Colonic mucosa (tissue), 4 donors: ENCODE data around the gene VPS13C. TPM values are rescaled to one million over a fixed set of nuclear protein-coding genes. Genes with fewer than 3 reads are reported as not detected.
"Not testable (repeated sequence)": the region's sequence is repeated elsewhere in the genome, so short reads cannot be mapped to it uniquely, and the experiment has no call there.

ENCODE experiments used
- DNase-seq: peaks from one replicate; pipeline ENCODE4 v3.0.0-alpha.2; 2020
- H3K27ac ChIP-seq: fragments of 200-600 bp; one replicate; pipeline ENCODE4 v1.8.0; 2021
- H3K27me3 ChIP-seq: fragments of 200-600 bp; one replicate; pipeline ENCODE4 v1.8.0; 2021
- H3K36me3 ChIP-seq: fragments of 200-600 bp; one replicate; pipeline ENCODE4 v1.8.0; 2021
- H3K4me1 ChIP-seq: fragments of 200-600 bp; one replicate; pipeline ENCODE4 v1.8.0; 2021; ENCODE audit warnings: mild to moderate bottlenecking
- H3K4me3 ChIP-seq: fragments of 200-600 bp; one replicate; pipeline ENCODE4 v1.8.0; 2021
- H3K9ac ChIP-seq, 2 donors: one replicate each; pipeline ENCODE4 v1.7.0; 2013; ENCODE audit warnings: control low read depth in 2 of 2, low read depth in 2 of 2, low read length in 2 of 2
- H3K9me3 ChIP-seq: fragments of 200-600 bp; one replicate; pipeline ENCODE4 v1.8.0; 2021
- CTCF ChIP-seq: fragments of 200-600 bp; IDR thresholded peaks from one replicate; pipeline ENCODE4 v1.8.0; 2022; ENCODE audit warnings: antibody characterized with exemption, mild to moderate bottlenecking
- intact Hi-C: fragments of 100-400 bp; cut with DNase I; formaldehyde crosslinking; loops from one replicate; pipeline ENCODE4 v1.14.1; 2022
- total RNA-seq, 2 donors: library from RNA; stranded (reverse); fragmentation: NEBNext Ultra II Directional in 1 of 2; extraction: Animal tissue kit (Norgen Biotek cat#: 25700) in 1 of 2; gene quantifications; one replicate each; pipeline ENCODE4 v1.2.1, GENCODE V29; 2021
- donor health status: healthy.
- donor health status: DM: no; HTN: no; CAD: no.
- donor health status: DM: no; HTN: no; CAD: no.

The VPS13C gene
- total RNA-seq, 2 donors from 2014 or later, result 33.9 to 56.5 TPM

- Histone ChIP-seq H3K36me3 (no peaks in the 10 kb centered on the region), H3K27me3 (no peaks in the 10 kb centered on the region), H3K4me3 (no peak overlapping the region), H3K9ac (no peak overlapping the region), H3K4me1 (peaks cover 3% of the 10 kb centered on the region), H3K27ac (peak overlapping the region; percentile 28), H3K9me3 (no peaks in the 10 kb centered on the region)
- no peak for TF ChIP-seq CTCF
- no peak for DNase-seq
- intact Hi-C loops, result no loop called here
These were observed 9.1 kb downstream of the VPS13C start for GRCh38 chr15:62051166-62051565.

GRCh38 chr15:62050115-62050514 is 10.1 kb downstream of the VPS13C start:
- H3K4me1 ChIP-seq, result peaks cover 3% of the 10 kb centered on the region
- no peaks in the 10 kb centered on the region for H3K36me3 ChIP-seq
- no peak for DNase-seq
- H3K9me3 ChIP-seq, result no peaks in the 10 kb centered on the region
- H3K27me3 ChIP-seq, result no peaks in the 10 kb centered on the region
- H3K27ac ChIP-seq, result no peak overlapping the region
- no peak for TF ChIP-seq CTCF
- no peak overlapping the region for H3K9ac ChIP-seq
- intact Hi-C loops, result no loop called here
- no peak overlapping the region for H3K4me3 ChIP-seq

- DNase-seq, intact Hi-C loops, H3K36me3 ChIP-seq, H3K4me3 ChIP-seq, H3K9me3 ChIP-seq, H3K4me1 ChIP-seq, H3K27me3 ChIP-seq, H3K9ac ChIP-seq, H3K27ac ChIP-seq: not testable (repeated sequence)
These were observed 12.0 kb downstream of the VPS13C start for GRCh38 chr15:62048254-62048653.

GRCh38 chr15:62047282-62047827 is 12.9 kb downstream of the VPS13C start:
- H3K4me3 ChIP-seq, result no peak overlapping the region
- no peaks in the 10 kb centered on the region for H3K27me3 ChIP-seq
- H3K36me3 ChIP-seq, result no peaks in the 10 kb centered on the region
- H3K4me1 ChIP-seq, result peaks cover 3% of the 10 kb centered on the region
- no peaks in the 10 kb centered on the region for H3K9me3 ChIP-seq
- H3K27ac ChIP-seq, result no peak overlapping the region
- no peak overlapping the region for H3K9ac ChIP-seq
- intact Hi-C loops, result no loop called here
- TF ChIP-seq CTCF, result no peak
- DNase-seq, result no peak

- no peak overlapping the region for H3K27ac ChIP-seq
- H3K4me3 ChIP-seq, result no peak overlapping the region
- intact Hi-C loops, result no loop called here
These were observed 14.0 kb downstream of the VPS13C start for GRCh38 chr15:62046078-62046743.

More at GRCh38 chr15:62046078-62046743, 14.0 kb downstream of the VPS13C start:
- DNase-seq, result no peak
- H3K9ac ChIP-seq, result no peak overlapping the region
- peaks cover 3% of the 10 kb centered on the region for H3K4me1 ChIP-seq
- TF ChIP-seq CTCF, result no peak
- H3K9me3 ChIP-seq, result no peaks in the 10 kb centered on the region
- H3K27me3 ChIP-seq, result no peaks in the 10 kb centered on the region
- no peaks in the 10 kb centered on the region for H3K36me3 ChIP-seq
